ENCODE measurements around the gene TRIM46.

The TRIM46 gene

GRCh38 chr1:155139895-155140629 is 33.6 kb upstream of the TRIM46 start, which contains the start of gene DPM3:
TSS of gene DPM3 (minus strand) at chr1:155140531. CDS start at chr1:155140240, 291 bp downstream.
- no peaks in the 10 kb centered on the region for H3K9me3 ChIP-seq (replicated peaks; ENCODE audit: insufficient read depth, low read length)
- peak within 1 kb of the TSS; percentile 35; the same call in 1 of the 2 replicates for H3K27ac ChIP-seq (ENCODE audit: low read length)
- peak within 1 kb of the TSS; percentile 64 for H2AFZ ChIP-seq (ENCODE audit: low read length)
- peak; percentile 93 for DNase-seq
- no peaks in the 10 kb centered on the region for H3K9me2 ChIP-seq (replicated peaks; ENCODE audit: insufficient read depth, low read length)
- no peaks in the 10 kb centered on the region for H3K36me3 ChIP-seq (replicated peaks; ENCODE audit: insufficient read depth, low read length)
- peaks cover 14% of the 10 kb centered on the region for H3K4me1 ChIP-seq (ENCODE audit: low read length)
- peak within 1 kb of the TSS; percentile 98 for H3K4me2 ChIP-seq (ENCODE audit: low read depth, low read length)
- H3K4me3 ChIP-seq (ENCODE audit: low read length) = peak within 1 kb of the TSS; percentile 85
- H3K27me3 ChIP-seq (replicated peaks; ENCODE audit: insufficient read depth, low read length) = peaks cover 43% of the 10 kb centered on the region
- H3K9ac ChIP-seq (ENCODE audit: low read length) = peak within 1 kb of the TSS; percentile 74
- no peaks in the 10 kb centered on the region for H4K20me1 ChIP-seq (ENCODE audit: insufficient read depth, low read length)
- H3F3A ChIP-seq (ENCODE audit: insufficient read depth, low read length) = peaks cover 17% of the 10 kb centered on the region
- peaks cover 33% of the 10 kb centered on the region for H3K79me2 ChIP-seq (ENCODE audit: low read length)
- no peak for TF ChIP-seq CTCF (IDR thresholded peaks at IDR 0.05; ENCODE audit: low read length)
- TF ChIP-seq EZH2phosphoT487 (IDR thresholded peaks at IDR 0.05; ENCODE audit: low read length) = no peak
- no peak for TF ChIP-seq EZH2 (optimal IDR thresholded peaks at IDR 0.05; ENCODE audit: low read depth, low read length)

GRCh38 chr1:155140630-155140953 is 33.1 kb upstream of the TRIM46 start:
- Histone ChIP-seq H2AFZ (ENCODE audit: low read length) (peak overlapping the region; percentile 64), H3K36me3 (replicated peaks; ENCODE audit: insufficient read depth, low read length) (no peaks in the 10 kb centered on the region), H3K4me1 (ENCODE audit: low read length) (peaks cover 13% of the 10 kb centered on the region), H3K9me3 (replicated peaks; ENCODE audit: insufficient read depth, low read length) (no peaks in the 10 kb centered on the region), H3K9me2 (replicated peaks; ENCODE audit: insufficient read depth, low read length) (no peaks in the 10 kb centered on the region), H3K9ac (ENCODE audit: low read length) (peak overlapping the region; percentile 74; the same call in 1 of the 2 replicates), H3K4me3 (ENCODE audit: low read length) (peak overlapping the region; percentile 85), H4K20me1 (ENCODE audit: insufficient read depth, low read length) (no peaks in the 10 kb centered on the region), H3K4me2 (ENCODE audit: low read depth, low read length) (peak overlapping the region; percentile 98), H3K27ac (ENCODE audit: low read length) (no peak overlapping the region), H3K27me3 (replicated peaks; ENCODE audit: insufficient read depth, low read length) (peaks cover 48% of the 10 kb centered on the region), H3K79me2 (ENCODE audit: low read length) (peaks cover 33% of the 10 kb centered on the region), H3F3A (ENCODE audit: insufficient read depth, low read length) (peaks cover 13% of the 10 kb centered on the region; the same call in 1 of the 2 replicates)
- TF ChIP-seq EZH2phosphoT487 (IDR thresholded peaks at IDR 0.05; ENCODE audit: low read length) (no peak), EZH2 (optimal IDR thresholded peaks at IDR 0.05; ENCODE audit: low read depth, low read length) (no peak), CTCF (IDR thresholded peaks at IDR 0.05; ENCODE audit: low read length) (no peak)
- DNase-seq = no peak

- Histone ChIP-seq H3K9me3 (replicated peaks; ENCODE audit: insufficient read depth, low read length) (no peaks in the 10 kb centered on the region), H3K79me2 (ENCODE audit: low read length) (peaks cover 33% of the 10 kb centered on the region)
Measured at GRCh38 chr1:155141749-155142148, 31.9 kb upstream of the TRIM46 start.

More at GRCh38 chr1:155141749-155142148, 31.9 kb upstream of the TRIM46 start:
- no peaks in the 10 kb centered on the region for H4K20me1 ChIP-seq (ENCODE audit: insufficient read depth, low read length)
- H3K4me2 ChIP-seq (ENCODE audit: low read depth, low read length) = no peak overlapping the region
- H3K27me3 ChIP-seq (replicated peaks; ENCODE audit: insufficient read depth, low read length) = peaks cover 59% of the 10 kb centered on the region
- TF ChIP-seq EZH2phosphoT487 (IDR thresholded peaks at IDR 0.05; ENCODE audit: low read length) = no peak
- no peak for TF ChIP-seq EZH2 (optimal IDR thresholded peaks at IDR 0.05; ENCODE audit: low read depth, low read length)
- TF ChIP-seq CTCF (IDR thresholded peaks at IDR 0.05; ENCODE audit: low read length) = no peak
- H2AFZ ChIP-seq (ENCODE audit: low read length) = no peak overlapping the region
- no peak for DNase-seq
- H3F3A ChIP-seq (ENCODE audit: insufficient read depth, low read length) = peaks cover 5% of the 10 kb centered on the region; the same call in 1 of the 2 replicates
- H3K9ac ChIP-seq (ENCODE audit: low read length) = no peak overlapping the region
- H3K9me2 ChIP-seq (replicated peaks; ENCODE audit: insufficient read depth, low read length) = no peaks in the 10 kb centered on the region
- H3K4me1 ChIP-seq (ENCODE audit: low read length) = peaks cover 11% of the 10 kb centered on the region
- H3K27ac ChIP-seq (ENCODE audit: low read length) = no peak overlapping the region
- H3K4me3 ChIP-seq (ENCODE audit: low read length) = no peak overlapping the region
- H3K36me3 ChIP-seq (replicated peaks; ENCODE audit: insufficient read depth, low read length) = no peaks in the 10 kb centered on the region
